GM12874 (cell line): ENCODE results near the gene CEP250.

Experiments used
- CTCF ChIP-seq: IDR thresholded peaks from 2 replicates; pipeline ENCODE4 v1.5.1; 2011; ENCODE audit warnings: low read depth, mild to moderate bottlenecking, control low read depth, low read length, moderate library complexity; ENCODE audit not compliant: insufficient read depth

Gene CEP250

GRCh38 chr20:35502352-35502751 is 47.0 kb downstream of the CEP250 start:
- no peak for TF ChIP-seq CTCF

GRCh38 chr20:35503281-35503680 is 47.9 kb downstream of the CEP250 start:
- TF ChIP-seq CTCF, result no peak

GRCh38 chr20:35503841-35504561 is 48.6 kb downstream of the CEP250 start:
- no peak for TF ChIP-seq CTCF

GRCh38 chr20:35504751-35505150 is 49.4 kb downstream of the CEP250 start:
- TF ChIP-seq CTCF, result no peak

- no peak for TF ChIP-seq CTCF
Observed at GRCh38 chr20:35506179-35506578, 50.8 kb downstream of the CEP250 start.

GRCh38 chr20:35506872-35507638 is 51.7 kb downstream of the CEP250 start:
- TF ChIP-seq CTCF, result no peak

GRCh38 chr20:35508493-35509218 is 53.3 kb downstream of the CEP250 start:
- no peak for TF ChIP-seq CTCF
